GM10266 (cell line): ENCODE measurements around the gene ZNF519.
"Not testable (repeated sequence)": the region's sequence is repeated elsewhere in the genome, so short reads cannot be mapped to it uniquely, and the experiment has no call there.

Source experiments
- DNase-seq: peaks from one replicate; pipeline ENCODE4 v3.0.0; 2012; ENCODE audit errors: extremely low spot score
- CTCF ChIP-seq: IDR thresholded peaks from 2 replicates; pipeline ENCODE4 v1.5.1; 2012; ENCODE audit warnings: mild to moderate bottlenecking, low read depth; ENCODE audit not compliant: control insufficient read depth, insufficient read depth; ENCODE audit errors: missing control alignments

The ZNF519 gene

GRCh38 chr18:14132271-14132700, at the start of gene ZNF519:
Gene ZNF519 (minus strand): TSS chr18:14132435. CDS start chr18:14132277, 158 bp downstream.
- peak; percentile 78 for DNase-seq

GRCh38 chr18:14179306-14179705, 47.1 kb upstream of the ZNF519 start:
- TF ChIP-seq CTCF: no peak
- no peak for DNase-seq

DNA sequence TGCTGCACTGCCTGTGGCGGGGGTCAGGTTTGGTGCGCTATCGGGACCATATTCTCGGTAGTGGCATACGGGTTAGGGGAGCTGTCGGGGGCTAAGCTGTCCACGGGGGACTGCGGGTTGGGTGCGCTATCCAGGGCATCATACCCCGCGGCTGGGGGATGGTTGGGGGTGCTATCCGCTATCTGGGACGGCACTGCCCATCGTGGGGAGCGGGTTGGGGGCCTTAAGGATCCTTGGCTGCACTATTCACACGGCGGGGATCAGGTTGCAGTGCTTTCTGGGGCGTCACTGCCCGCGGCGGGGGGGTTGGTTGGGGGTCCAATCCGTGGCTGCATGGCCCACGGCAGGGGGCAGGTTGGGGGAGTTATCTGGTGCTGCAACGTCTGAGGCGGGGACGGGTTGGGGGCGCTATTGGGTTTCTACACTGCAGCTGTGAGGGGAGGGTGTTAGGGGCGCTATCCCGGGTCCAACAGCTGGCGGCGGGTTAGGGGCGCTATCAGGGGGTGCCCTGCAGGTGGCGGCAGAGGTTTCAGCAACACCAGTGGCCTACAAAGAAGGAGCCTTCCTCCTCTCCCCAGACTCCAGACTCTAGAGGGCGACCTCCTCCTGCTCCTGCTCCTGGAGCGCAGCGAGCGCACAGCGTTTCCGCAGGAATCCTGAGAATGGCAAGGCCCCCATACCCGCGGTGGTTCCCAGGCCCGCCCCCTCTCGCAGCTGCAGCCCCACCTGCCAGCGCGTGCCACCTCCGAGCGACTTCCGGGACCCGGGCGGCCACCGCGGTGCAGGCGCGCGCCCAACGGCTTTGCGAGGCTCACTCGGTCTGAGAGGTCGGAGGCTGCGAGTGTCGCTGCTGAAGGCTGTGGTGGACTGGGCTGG, 46.3 kb upstream of the ZNF519 start:
- peak; percentile 14 for DNase-seq

GRCh38 chr18:14177540-14178320, 45.5 kb upstream of the ZNF519 start:
- not testable (repeated sequence) for DNase-seq

More for the DNA sequence above, 46.3 kb upstream of the ZNF519 start:
- TF ChIP-seq CTCF: peak; percentile 40

DNA sequence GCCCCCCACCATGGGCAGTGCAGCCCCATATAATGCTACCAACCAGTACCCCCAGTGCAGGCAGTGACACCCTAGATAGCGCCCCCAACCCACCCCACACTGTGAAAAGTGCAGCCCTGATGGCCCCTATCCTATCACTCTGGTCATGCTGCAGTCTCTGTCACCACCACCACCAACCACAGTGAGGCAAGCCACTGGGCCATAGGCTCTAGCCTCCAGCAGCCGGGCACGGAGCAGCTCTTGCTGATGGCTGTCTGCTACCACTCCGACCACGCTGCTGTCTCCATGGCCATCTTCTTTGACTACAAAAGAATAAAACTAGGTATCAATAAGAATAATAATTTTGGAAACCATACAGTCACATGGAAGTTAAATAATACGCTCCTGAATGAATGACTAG, 43.2 kb upstream of the ZNF519 start:
- not testable (repeated sequence) for DNase-seq

GRCh38 chr18:14174706-14175085, 42.5 kb upstream of the ZNF519 start:
- TF ChIP-seq CTCF: no peak
- no peak for DNase-seq

DNA sequence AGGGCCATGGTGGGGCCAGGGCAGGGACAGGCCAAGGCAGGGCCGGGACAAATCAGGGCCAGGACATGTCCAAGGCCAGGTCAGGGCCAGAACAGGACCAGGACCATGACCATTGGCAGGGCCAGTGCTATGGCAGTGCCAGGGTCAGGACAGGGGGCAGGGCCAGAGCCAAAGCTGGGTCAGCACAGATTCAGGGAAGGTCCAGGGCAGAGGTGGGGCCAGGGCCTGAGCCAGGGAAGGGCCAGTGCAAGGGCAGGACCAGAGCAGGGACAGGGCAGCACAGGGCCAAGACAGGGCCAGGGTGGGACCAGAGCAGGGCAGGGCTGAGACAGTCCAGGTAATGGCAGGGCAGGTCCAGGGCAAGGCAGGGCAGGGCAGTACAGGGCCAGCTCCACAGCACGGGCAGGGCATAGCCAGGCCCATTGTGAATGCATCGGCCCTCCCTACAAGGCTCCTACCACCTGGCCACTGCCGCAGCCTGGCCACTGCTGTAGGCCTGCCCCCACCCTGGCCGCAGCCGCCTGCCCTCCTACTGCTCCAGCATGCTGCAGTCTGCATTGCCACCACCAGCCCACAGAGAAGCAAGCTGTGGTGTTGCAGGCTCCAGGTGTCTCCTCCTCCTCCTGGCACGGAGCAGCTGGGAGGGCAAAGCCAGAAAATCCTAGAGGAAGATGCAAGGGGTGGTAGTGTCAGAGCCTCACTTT, 41.9 kb upstream of the ZNF519 start:
- not testable (repeated sequence) for DNase-seq

GRCh38 chr18:14173116-14173951, 41.1 kb upstream of the ZNF519 start:
- DNase-seq: not testable (repeated sequence)

- DNase-seq: not testable (repeated sequence)
Measured at GRCh38 chr18:14172142-14173115, 40.2 kb upstream of the ZNF519 start.

DNA sequence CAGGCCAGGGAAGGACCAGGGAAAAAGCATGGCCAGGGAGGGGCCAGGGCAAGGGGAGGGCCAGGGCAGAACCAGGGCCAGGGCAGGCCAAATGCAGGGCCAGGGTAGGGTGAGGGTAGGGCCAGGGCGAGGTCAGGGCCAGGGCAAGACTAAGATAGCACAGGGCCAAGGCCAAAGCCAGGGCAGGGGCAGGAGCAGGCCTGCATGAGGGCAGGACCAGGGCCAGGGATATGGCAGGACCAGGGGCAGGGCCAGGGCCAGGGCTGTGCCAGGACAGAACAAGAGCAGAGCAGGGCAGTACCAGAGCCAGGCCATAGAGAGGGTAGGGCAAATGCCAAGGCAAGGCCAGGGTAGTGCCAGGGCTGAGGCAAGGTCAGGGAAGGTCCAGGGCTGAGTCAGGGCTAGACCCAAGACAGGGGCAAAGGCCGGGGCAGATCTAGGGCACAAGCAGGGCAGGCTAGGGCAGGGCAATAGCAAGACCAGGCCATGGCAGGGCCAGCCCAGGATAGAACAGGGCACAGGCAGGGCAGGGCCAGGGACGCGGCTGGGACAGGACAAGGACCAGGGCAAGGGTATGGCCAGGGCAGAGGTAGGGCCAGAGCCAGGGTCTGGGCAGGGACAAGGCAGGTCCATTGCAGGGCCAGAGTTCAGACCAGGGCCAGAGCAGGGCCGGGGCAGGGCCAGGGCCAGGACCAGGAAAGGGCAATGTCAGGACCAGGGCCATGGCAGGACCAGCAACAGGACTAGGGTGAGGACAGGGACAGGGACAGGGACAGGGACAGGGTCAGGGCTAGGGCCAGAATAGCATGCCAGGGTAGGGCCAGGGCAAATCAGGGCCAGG, 39.3 kb upstream of the ZNF519 start:
- DNase-seq: not testable (repeated sequence)

- DNase-seq: not testable (repeated sequence)
Measured at GRCh38 chr18:14170367-14171036, 38.3 kb upstream of the ZNF519 start.

GRCh38 chr18:14162915-14163314, 30.7 kb upstream of the ZNF519 start:
- DNase-seq: not testable (repeated sequence)
